Erythroblast (primary cell): ENCODE results near the gene LENEP.

Experiments used
- GATA1 ChIP-seq: IDR thresholded peaks from 2 replicates; pipeline ENCODE4 v1.6.1; 2011; ENCODE audit warnings: low read depth, mild to moderate bottlenecking, control low read depth, low read length, moderate library complexity
- POLR2A ChIP-seq: IDR thresholded peaks from 2 replicates; pipeline ENCODE4 v1.6.1; 2011; ENCODE audit warnings: mild to moderate bottlenecking, low read length

DNA sequence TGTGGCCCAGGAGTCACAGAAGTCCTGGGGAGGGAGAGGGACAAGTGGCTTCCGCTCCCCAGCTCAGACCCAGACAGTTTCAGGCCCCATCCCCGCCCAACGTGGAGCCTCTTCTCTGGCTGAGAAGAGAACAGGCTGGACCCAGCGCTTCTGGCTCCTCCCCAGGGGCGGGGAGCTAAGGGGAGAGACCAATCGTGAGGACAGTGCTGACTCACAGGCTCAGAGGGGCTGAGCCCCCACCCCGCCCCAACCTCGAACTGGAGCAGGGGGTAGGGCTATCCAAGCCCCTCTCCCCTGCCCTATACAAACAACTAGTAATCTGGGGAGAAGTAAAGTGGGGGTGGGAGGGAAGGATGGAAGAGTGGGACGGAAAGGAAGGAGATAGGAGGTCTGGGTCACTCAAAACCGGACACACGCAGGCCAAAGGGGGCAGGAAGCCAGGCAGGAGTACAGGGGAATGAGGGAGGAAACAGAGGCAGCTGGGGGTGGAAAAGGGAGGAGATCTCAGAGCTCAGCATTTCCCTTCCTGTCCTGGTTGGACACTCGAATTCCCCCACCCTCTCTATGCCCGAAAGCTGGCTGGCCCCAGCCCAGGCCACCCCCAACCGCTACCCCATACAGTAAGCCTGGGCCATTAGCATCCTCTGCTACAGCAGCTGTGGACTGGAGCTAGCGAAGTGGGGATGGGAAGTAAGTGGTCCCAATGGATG, 22.6 kb upstream of the LENEP start, which contains the start of gene SHC1:
- TF ChIP-seq POLR2A (peak; percentile 85), GATA1 (no peak)
